Progenitor cell of endocrine pancreas (in vitro differentiated cells): ENCODE results near the gene COBL. TPM values are rescaled to one million over a fixed set of nuclear protein-coding genes. Genes with fewer than 3 reads are reported as not detected.

Experiments used
- DNase-seq: peaks from one replicate; pipeline ENCODE4 v3.0.0; 2021; ENCODE audit warnings: low spot score; ENCODE audit not compliant: unreplicated experiment
- H3K27ac Mint-ChIP-seq: 2 replicates; pipeline ENCODE4 v1.8.0; 2021; ENCODE audit warnings: mild to moderate bottlenecking, moderate library complexity, mixed read lengths
- H3K27me3 Mint-ChIP-seq: 2 replicates; pipeline ENCODE4 v1.8.0; 2021; ENCODE audit warnings: mixed read lengths
- H3K36me3 Mint-ChIP-seq: 2 replicates; pipeline ENCODE4 v1.8.0; 2022; ENCODE audit warnings: mixed read lengths; ENCODE audit not compliant: insufficient read depth
- H3K4me1 Mint-ChIP-seq: 2 replicates; pipeline ENCODE4 v1.8.0; 2021; ENCODE audit warnings: low read depth, mixed read lengths
- H3K4me3 Mint-ChIP-seq: 2 replicates; pipeline ENCODE4 v1.8.0; 2021; ENCODE audit warnings: low read depth, mild to moderate bottlenecking, moderate library complexity, mixed read lengths
- H3K9me3 Mint-ChIP-seq: 2 replicates; pipeline ENCODE4 v1.8.0; 2021; ENCODE audit warnings: low read depth, mixed read lengths
- total RNA-seq: library from RNA; stranded (reverse); gene quantifications from 2 replicates; pipeline ENCODE4 v1.2.1, GENCODE V29; 2021
- TF ChIP-seq, protein P1 (sequence below): fragments of 200-600 bp; sonication (generic); IDR thresholded peaks from one replicate; pipeline ENCODE4 v1.5.0; 2021; ENCODE audit warnings: antibody characterized with exemption, mild to moderate bottlenecking; ENCODE audit not compliant: unreplicated experiment

Gene COBL
- total RNA-seq, 1 donor from 2014 or later: 21.3 TPM

DNA sequence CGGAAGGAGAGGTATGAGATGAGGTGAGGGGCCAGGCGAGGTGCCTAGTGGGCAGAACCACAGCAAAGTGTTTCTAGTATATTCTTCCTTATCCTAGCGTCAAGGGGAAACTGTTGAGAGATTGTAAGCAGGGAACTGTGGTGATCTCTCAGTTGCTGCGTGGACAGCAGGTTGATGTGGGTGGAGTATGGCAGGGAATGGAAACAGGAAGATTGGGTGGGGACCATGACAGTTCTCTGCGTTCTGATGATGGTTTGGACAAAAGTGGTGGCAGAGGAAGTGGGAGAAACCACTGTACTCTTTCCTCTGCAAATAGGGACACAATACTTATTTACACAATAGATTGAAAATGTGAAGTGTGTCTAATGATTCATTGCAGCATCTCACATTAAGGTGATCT lies 342.4 kb downstream of the COBL start:
- no peaks in the 10 kb centered on the region for H3K27me3 Mint-ChIP-seq
- TF ChIP-seq, protein P1, sequence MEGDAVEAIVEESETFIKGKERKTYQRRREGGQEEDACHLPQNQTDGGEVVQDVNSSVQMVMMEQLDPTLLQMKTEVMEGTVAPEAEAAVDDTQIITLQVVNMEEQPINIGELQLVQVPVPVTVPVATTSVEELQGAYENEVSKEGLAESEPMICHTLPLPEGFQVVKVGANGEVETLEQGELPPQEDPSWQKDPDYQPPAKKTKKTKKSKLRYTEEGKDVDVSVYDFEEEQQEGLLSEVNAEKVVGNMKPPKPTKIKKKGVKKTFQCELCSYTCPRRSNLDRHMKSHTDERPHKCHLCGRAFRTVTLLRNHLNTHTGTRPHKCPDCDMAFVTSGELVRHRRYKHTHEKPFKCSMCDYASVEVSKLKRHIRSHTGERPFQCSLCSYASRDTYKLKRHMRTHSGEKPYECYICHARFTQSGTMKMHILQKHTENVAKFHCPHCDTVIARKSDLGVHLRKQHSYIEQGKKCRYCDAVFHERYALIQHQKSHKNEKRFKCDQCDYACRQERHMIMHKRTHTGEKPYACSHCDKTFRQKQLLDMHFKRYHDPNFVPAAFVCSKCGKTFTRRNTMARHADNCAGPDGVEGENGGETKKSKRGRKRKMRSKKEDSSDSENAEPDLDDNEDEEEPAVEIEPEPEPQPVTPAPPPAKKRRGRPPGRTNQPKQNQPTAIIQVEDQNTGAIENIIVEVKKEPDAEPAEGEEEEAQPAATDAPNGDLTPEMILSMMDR: no peak
- H3K27ac Mint-ChIP-seq: no peak overlapping the region
- peaks cover 14% of the 10 kb centered on the region for H3K9me3 Mint-ChIP-seq
- H3K4me1 Mint-ChIP-seq: peaks cover 1% of the 10 kb centered on the region
- no peak for DNase-seq
- H3K36me3 Mint-ChIP-seq: no peaks in the 10 kb centered on the region
- H3K4me3 Mint-ChIP-seq: no peak overlapping the region

DNA sequence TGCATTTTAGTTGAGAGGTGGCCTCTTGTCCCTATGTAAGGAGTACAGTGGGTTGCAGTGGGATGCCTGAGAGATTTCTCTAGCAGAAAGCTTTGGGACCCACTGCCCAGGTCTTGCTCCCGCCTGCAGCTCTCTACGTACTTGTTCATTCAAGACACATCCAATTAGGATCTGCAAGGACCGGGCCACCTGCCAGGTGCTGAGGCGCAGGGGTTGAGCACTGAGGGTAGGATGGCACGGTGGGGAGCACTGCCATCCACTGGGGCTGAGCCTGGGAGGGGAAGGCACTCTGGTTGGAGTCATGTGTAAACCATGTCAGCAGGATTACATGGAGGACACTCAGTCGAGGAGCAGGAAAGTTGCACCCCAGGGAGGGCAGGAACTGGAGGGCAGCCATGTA lies 342.8 kb downstream of the COBL start:
- H3K27ac Mint-ChIP-seq: no peak overlapping the region
- TF ChIP-seq, protein P1: no peak
- H3K27me3 Mint-ChIP-seq: no peaks in the 10 kb centered on the region
- H3K4me3 Mint-ChIP-seq: no peak overlapping the region
- no peaks in the 10 kb centered on the region for H3K36me3 Mint-ChIP-seq
- peaks cover 11% of the 10 kb centered on the region for H3K9me3 Mint-ChIP-seq
- peaks cover 1% of the 10 kb centered on the region for H3K4me1 Mint-ChIP-seq
- no peak for DNase-seq

DNA sequence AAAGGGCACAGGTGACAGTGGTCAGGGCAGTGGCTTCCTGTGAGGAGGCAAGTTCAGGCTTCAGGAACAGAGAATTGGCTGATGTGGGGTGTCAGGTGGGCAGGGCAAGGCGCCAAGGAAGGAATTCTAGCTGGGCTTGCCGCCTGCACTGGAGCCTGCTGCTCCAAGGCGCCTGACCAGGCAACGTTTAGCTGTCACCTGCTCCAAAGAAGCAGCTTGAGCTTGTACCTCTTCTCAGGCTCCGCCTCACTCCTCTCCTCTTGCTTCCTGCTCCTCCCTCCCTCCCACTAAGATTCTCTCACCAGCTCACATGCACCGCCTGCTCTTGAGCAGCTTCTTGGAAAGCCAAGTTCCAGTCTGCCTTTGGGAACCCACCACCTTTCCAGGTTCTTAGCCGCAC lies 346.5 kb downstream of the COBL start:
- TF ChIP-seq, protein P1: no peak
- DNase-seq: no peak
- H3K27ac Mint-ChIP-seq: no peak overlapping the region
- H3K27me3 Mint-ChIP-seq: no peaks in the 10 kb centered on the region
- peaks cover 13% of the 10 kb centered on the region for H3K9me3 Mint-ChIP-seq
- peaks cover 3% of the 10 kb centered on the region for H3K36me3 Mint-ChIP-seq
- no peaks in the 10 kb centered on the region for H3K4me1 Mint-ChIP-seq
- no peak overlapping the region for H3K4me3 Mint-ChIP-seq
